ENCODE data around the gene PARD3B.

PARD3B gene

GRCh38 chr2:204796581-204796980 is 251.3 kb downstream of the PARD3B start:
- ChIA-PET CTCF (no interaction called here), POLR2A (no interaction called here)
- no peak for DNase-seq (ENCODE audit: extremely low spot score)
- TF ChIP-seq SP1 (IDR thresholded peaks at IDR 0.05) (no peak), ZNF384 (IDR thresholded peaks at IDR 0.05) (no peak), FOXK2 (IDR thresholded peaks at IDR 0.05) (no peak), TARDBP (IDR thresholded peaks at IDR 0.05) (no peak), CTBP1 (IDR thresholded peaks at IDR 0.05; ENCODE audit: borderline replicate concordance) (no peak), L3MBTL2 (conservative IDR thresholded peaks at IDR 0.05) (no peak), HDGF (IDR thresholded peaks at IDR 0.05; ENCODE audit: borderline replicate concordance) (no peak), BHLHE40 (IDR thresholded peaks at IDR 0.05; ENCODE audit: borderline replicate concordance) (no peak), LEF1 (IDR thresholded peaks at IDR 0.05; ENCODE audit: borderline replicate concordance) (no peak), NFRKB (IDR thresholded peaks at IDR 0.05) (no peak), ELF4 (IDR thresholded peaks at IDR 0.05) (no peak)

GRCh38 chr2:204799791-204800190 is 254.5 kb downstream of the PARD3B start:
- TF ChIP-seq TARDBP (IDR thresholded peaks at IDR 0.05) (no peak), BHLHE40 (IDR thresholded peaks at IDR 0.05; ENCODE audit: borderline replicate concordance) (no peak), FOXM1 (IDR thresholded peaks at IDR 0.05; ENCODE audit: borderline replicate concordance) (no peak), ELF4 (IDR thresholded peaks at IDR 0.05) (no peak), L3MBTL2 (conservative IDR thresholded peaks at IDR 0.05) (no peak), FOXK2 (IDR thresholded peaks at IDR 0.05) (no peak), ARNT (IDR thresholded peaks at IDR 0.05) (no peak), FOXA1 (IDR thresholded peaks at IDR 0.05) (no peak), NFRKB (IDR thresholded peaks at IDR 0.05) (no peak), SUZ12 (IDR thresholded peaks at IDR 0.05) (no peak), SP1 (IDR thresholded peaks at IDR 0.05) (no peak)
- POLR2A ChIA-PET, result no interaction called here
- CTCF ChIA-PET, result no interaction called here
- no peak for DNase-seq (ENCODE audit: extremely low spot score)

GRCh38 chr2:204808494-204808893 is 263.2 kb downstream of the PARD3B start:
- POLR2A ChIA-PET, result no interaction called here
- CTCF ChIA-PET, result no interaction called here
- DNase-seq (ENCODE audit: extremely low spot score), result no peak
- TF ChIP-seq TARDBP (IDR thresholded peaks at IDR 0.05) (no peak), LEF1 (IDR thresholded peaks at IDR 0.05; ENCODE audit: borderline replicate concordance) (no peak), SP1 (IDR thresholded peaks at IDR 0.05) (no peak), ELF4 (IDR thresholded peaks at IDR 0.05) (no peak), ARNT (IDR thresholded peaks at IDR 0.05) (no peak), PKNOX1 (IDR thresholded peaks at IDR 0.05) (no peak), CTBP1 (IDR thresholded peaks at IDR 0.05; ENCODE audit: borderline replicate concordance) (no peak), FOXA1 (IDR thresholded peaks at IDR 0.05) (no peak), FOXK2 (IDR thresholded peaks at IDR 0.05) (no peak), BHLHE40 (IDR thresholded peaks at IDR 0.05; ENCODE audit: borderline replicate concordance) (no peak), ZNF384 (IDR thresholded peaks at IDR 0.05) (no peak), L3MBTL2 (conservative IDR thresholded peaks at IDR 0.05) (no peak), NFRKB (IDR thresholded peaks at IDR 0.05) (no peak), FOXM1 (IDR thresholded peaks at IDR 0.05; ENCODE audit: borderline replicate concordance) (no peak), HDGF (IDR thresholded peaks at IDR 0.05; ENCODE audit: borderline replicate concordance) (no peak), SUZ12 (IDR thresholded peaks at IDR 0.05) (no peak)

GRCh38 chr2:204824751-204825453 is 279.6 kb downstream of the PARD3B start:
- ChIA-PET CTCF (no interaction called here), POLR2A (no interaction called here)
- no peak for DNase-seq (ENCODE audit: extremely low spot score)
- TF ChIP-seq FOXK2 (IDR thresholded peaks at IDR 0.05) (no peak), LEF1 (IDR thresholded peaks at IDR 0.05; ENCODE audit: borderline replicate concordance) (no peak), ELF4 (IDR thresholded peaks at IDR 0.05) (no peak), BHLHE40 (IDR thresholded peaks at IDR 0.05; ENCODE audit: borderline replicate concordance) (no peak), SP1 (IDR thresholded peaks at IDR 0.05) (no peak), SUZ12 (IDR thresholded peaks at IDR 0.05) (no peak), CTBP1 (IDR thresholded peaks at IDR 0.05; ENCODE audit: borderline replicate concordance) (no peak), FOXA1 (IDR thresholded peaks at IDR 0.05) (no peak), FOXM1 (IDR thresholded peaks at IDR 0.05; ENCODE audit: borderline replicate concordance) (no peak), TARDBP (IDR thresholded peaks at IDR 0.05) (no peak), PKNOX1 (IDR thresholded peaks at IDR 0.05) (no peak), HDGF (IDR thresholded peaks at IDR 0.05; ENCODE audit: borderline replicate concordance) (no peak)

GRCh38 chr2:204825681-204826080 is 280.4 kb downstream of the PARD3B start:
- no peak for TF ChIP-seq ELF4 (IDR thresholded peaks at IDR 0.05)
- TF ChIP-seq ZNF384 (IDR thresholded peaks at IDR 0.05), result no peak
- no peak for TF ChIP-seq FOXK2 (IDR thresholded peaks at IDR 0.05)
- TF ChIP-seq L3MBTL2 (conservative IDR thresholded peaks at IDR 0.05), result no peak
- no peak for TF ChIP-seq PKNOX1 (IDR thresholded peaks at IDR 0.05)
- TF ChIP-seq LEF1 (IDR thresholded peaks at IDR 0.05; ENCODE audit: borderline replicate concordance), result no peak
- TF ChIP-seq TARDBP (IDR thresholded peaks at IDR 0.05), result no peak
- no peak for TF ChIP-seq HDGF (IDR thresholded peaks at IDR 0.05; ENCODE audit: borderline replicate concordance)
- ChIA-PET POLR2A (no interaction called here), CTCF (no interaction called here)
- no peak for DNase-seq (ENCODE audit: extremely low spot score)
